Kidney epithelial cell (primary cell): ENCODE data around the gene IQSEC1. TPM values are rescaled to one million over a fixed set of nuclear protein-coding genes. Genes with fewer than 3 reads are reported as not detected.

Experiments used
- DNase-seq: peaks from one replicate; pipeline ENCODE4 v3.0.0-alpha.2; 2010; ENCODE audit warnings: low read depth
- H3K27me3 ChIP-seq: 2 replicates; pipeline ENCODE4 v1.6.0; 2011; ENCODE audit warnings: low read length; ENCODE audit not compliant: control insufficient read depth, insufficient read depth
- H3K36me3 ChIP-seq: 2 replicates; pipeline ENCODE4 v1.5.1; 2011; ENCODE audit warnings: low read length; ENCODE audit not compliant: control insufficient read depth, insufficient read depth
- H3K4me3 ChIP-seq: 2 replicates; pipeline ENCODE4 v1.5.1; 2011; ENCODE audit warnings: low read depth, mild to moderate bottlenecking, control low read depth, low read length
- CTCF ChIP-seq: IDR thresholded peaks from 2 replicates; pipeline ENCODE4 v1.5.1; 2011; ENCODE audit warnings: mild to moderate bottlenecking, moderate library complexity, low read length, control low read depth, inconsistent platforms; ENCODE audit not compliant: insufficient read depth, poor library complexity, severe bottlenecking
- total RNA-seq: library from RNA; depleted of rRNA; stranded (reverse); fragments of >200 nt; gene quantifications from 2 replicates; pipeline ENCODE4 v1.2.3, GENCODE V29; 2015

IQSEC1 gene
- total RNA-seq, 1 donor from 2014 or later: 14.9 TPM

- TF ChIP-seq CTCF: no peak
- no peaks in the 10 kb centered on the region for H3K27me3 ChIP-seq
- DNase-seq: no peak
- H3K36me3 ChIP-seq: no peaks in the 10 kb centered on the region
- H3K4me3 ChIP-seq: no peak overlapping the region
These were observed 127.0 kb downstream of the IQSEC1 start for GRCh38 chr3:12946251-12946648.

GRCh38 chr3:12944849-12945248 lies 128.4 kb downstream of the IQSEC1 start:
- DNase-seq: no peak
- Histone ChIP-seq H3K4me3 (no peak overlapping the region), H3K27me3 (no peaks in the 10 kb centered on the region), H3K36me3 (no peaks in the 10 kb centered on the region)
- no peak for TF ChIP-seq CTCF

- H3K4me3 ChIP-seq: no peak overlapping the region
- H3K36me3 ChIP-seq: no peaks in the 10 kb centered on the region
- DNase-seq: no peak
- TF ChIP-seq CTCF: no peak
- no peaks in the 10 kb centered on the region for H3K27me3 ChIP-seq
These were observed 128.8 kb downstream of the IQSEC1 start for GRCh38 chr3:12944413-12944812.

- DNase-seq: no peak
- Histone ChIP-seq H3K27me3 (no peaks in the 10 kb centered on the region), H3K36me3 (no peaks in the 10 kb centered on the region), H3K4me3 (no peak overlapping the region)
- no peak for TF ChIP-seq CTCF
These were observed 129.9 kb downstream of the IQSEC1 start for GRCh38 chr3:12943124-12944021.

GRCh38 chr3:12941495-12942023 lies 131.7 kb downstream of the IQSEC1 start:
- Histone ChIP-seq H3K27me3 (no peaks in the 10 kb centered on the region), H3K36me3 (no peaks in the 10 kb centered on the region), H3K4me3 (no peak overlapping the region)
- TF ChIP-seq CTCF: no peak
- no peak for DNase-seq
